ENCODE measurements around the gene TAF6L. TPM values are rescaled to one million over a fixed set of nuclear protein-coding genes. Genes with fewer than 3 reads are reported as not detected.

Gene TAF6L
- total RNA-seq, 1 donor from 2014 or later: 50.5 TPM

- no peak for DNase-seq (ENCODE audit: low read depth, low spot score)
- H3K27me3 Mint-ChIP-seq (ENCODE audit: low read depth): no peaks in the 10 kb centered on the region
These were observed 21.0 kb downstream of the TAF6L start for GRCh38 chr11:62792202-62792575.

DNA sequence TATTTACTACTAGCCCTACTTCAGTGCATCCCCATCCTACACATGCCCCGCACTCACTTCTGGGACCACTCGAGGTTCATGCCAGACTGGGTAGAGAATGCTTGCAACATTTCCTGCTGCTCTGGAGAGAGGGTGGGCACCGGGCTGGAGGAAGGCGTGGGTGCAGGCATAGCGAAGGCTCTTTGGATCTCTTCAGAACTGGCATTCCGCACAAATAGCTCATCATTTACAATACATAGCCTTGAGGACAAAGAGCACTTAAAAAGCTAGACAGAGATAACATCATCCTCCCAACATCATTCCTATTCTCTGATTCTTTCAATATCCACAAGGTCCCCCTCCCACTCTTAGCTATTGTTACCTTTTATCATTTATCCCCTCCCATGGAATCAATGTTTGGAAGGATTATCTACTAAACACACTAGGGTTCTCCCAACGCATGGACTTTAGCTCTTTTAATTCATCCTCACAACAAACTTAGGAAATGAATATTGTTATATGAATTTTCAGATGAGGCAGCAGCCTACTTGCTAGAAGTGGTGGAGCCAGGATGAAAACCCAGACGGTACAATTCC is 23.1 kb downstream of the TAF6L start:
- Mint-ChIP-seq H3K27ac (ENCODE audit: unreplicated experiment) (no peak overlapping the region), H3K4me3 (peak overlapping the region; percentile 54), H3K27me3 (ENCODE audit: low read depth) (no peaks in the 10 kb centered on the region), H3K9me3 (no peaks in the 10 kb centered on the region), H3K4me1 (peaks cover 24% of the 10 kb centered on the region), H3K36me3 (ENCODE audit: low read depth) (peaks cover 11% of the 10 kb centered on the region)
- no peak for TF ChIP-seq CTCF (conservative IDR thresholded peaks at IDR 0.05)
- no peak for DNase-seq (ENCODE audit: low read depth, low spot score)

More at GRCh38 chr11:62792202-62792575, 21.0 kb downstream of the TAF6L start:
- no peak for TF ChIP-seq CTCF (conservative IDR thresholded peaks at IDR 0.05)
- Mint-ChIP-seq H3K9me3 (no peaks in the 10 kb centered on the region), H3K36me3 (ENCODE audit: low read depth) (peaks cover 11% of the 10 kb centered on the region), H3K4me3 (peak overlapping the region; percentile 97), H3K4me1 (peaks cover 42% of the 10 kb centered on the region), H3K27ac (ENCODE audit: unreplicated experiment) (peak overlapping the region; percentile 51)

DNA sequence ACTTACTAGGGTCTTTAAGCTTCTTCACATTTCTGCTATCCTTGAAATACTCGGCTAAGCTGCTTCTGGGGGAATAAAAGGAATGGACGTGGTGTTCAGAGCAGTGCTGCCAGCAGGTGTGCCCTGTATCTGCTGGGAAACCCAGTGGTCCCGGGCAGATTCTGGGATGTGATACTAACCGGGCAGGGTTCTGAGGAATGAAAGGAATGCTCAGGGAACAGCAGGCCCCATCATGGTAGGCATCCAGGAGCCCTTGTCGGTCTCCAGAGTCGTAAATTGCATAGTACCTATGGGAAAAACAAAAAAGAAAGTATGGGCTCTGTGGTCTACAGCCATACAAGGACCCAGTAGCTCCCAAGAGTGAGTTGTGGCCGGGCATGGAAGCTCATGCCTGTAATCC is 25.1 kb downstream of the TAF6L start:
- no peak overlapping the region for H3K4me3 Mint-ChIP-seq

GRCh38 chr11:62799486-62799885 is 28.3 kb downstream of the TAF6L start:
- no peak for TF ChIP-seq CTCF (conservative IDR thresholded peaks at IDR 0.05)
- Mint-ChIP-seq H3K9me3 (no peaks in the 10 kb centered on the region), H3K36me3 (ENCODE audit: low read depth) (peaks cover 19% of the 10 kb centered on the region), H3K27me3 (ENCODE audit: low read depth) (no peaks in the 10 kb centered on the region), H3K27ac (ENCODE audit: unreplicated experiment) (no peak overlapping the region), H3K4me1 (peaks cover 12% of the 10 kb centered on the region), H3K4me3 (peak overlapping the region; percentile 38)
- no peak for DNase-seq (ENCODE audit: low read depth, low spot score)

More for the DNA sequence above, 25.1 kb downstream of the TAF6L start:
- TF ChIP-seq CTCF (conservative IDR thresholded peaks at IDR 0.05): no peak
- Mint-ChIP-seq H3K27ac (ENCODE audit: unreplicated experiment) (no peak overlapping the region), H3K9me3 (no peaks in the 10 kb centered on the region), H3K36me3 (ENCODE audit: low read depth) (peaks cover 15% of the 10 kb centered on the region), H3K4me1 (peaks cover 8% of the 10 kb centered on the region), H3K27me3 (ENCODE audit: low read depth) (no peaks in the 10 kb centered on the region)
- no peak for DNase-seq (ENCODE audit: low read depth, low spot score)

- Mint-ChIP-seq H3K4me1 (peaks cover 27% of the 10 kb centered on the region), H3K27me3 (ENCODE audit: low read depth) (peaks cover 2% of the 10 kb centered on the region), H3K9me3 (no peaks in the 10 kb centered on the region), H3K27ac (ENCODE audit: unreplicated experiment) (no peak overlapping the region), H3K4me3 (peak overlapping the region; percentile 38), H3K36me3 (ENCODE audit: low read depth) (peaks cover 14% of the 10 kb centered on the region)
- DNase-seq (ENCODE audit: low read depth, low spot score): no peak
- no peak for TF ChIP-seq CTCF (conservative IDR thresholded peaks at IDR 0.05)
These were observed 29.9 kb downstream of the TAF6L start for GRCh38 chr11:62801071-62801470.
